ENCODE data around the gene PPTC7. TPM values are rescaled to one million over a fixed set of nuclear protein-coding genes. Genes with fewer than 3 reads are reported as not detected.

Gene PPTC7
- polyA plus RNA-seq, 1 experiment, result 11.4 TPM

DNA sequence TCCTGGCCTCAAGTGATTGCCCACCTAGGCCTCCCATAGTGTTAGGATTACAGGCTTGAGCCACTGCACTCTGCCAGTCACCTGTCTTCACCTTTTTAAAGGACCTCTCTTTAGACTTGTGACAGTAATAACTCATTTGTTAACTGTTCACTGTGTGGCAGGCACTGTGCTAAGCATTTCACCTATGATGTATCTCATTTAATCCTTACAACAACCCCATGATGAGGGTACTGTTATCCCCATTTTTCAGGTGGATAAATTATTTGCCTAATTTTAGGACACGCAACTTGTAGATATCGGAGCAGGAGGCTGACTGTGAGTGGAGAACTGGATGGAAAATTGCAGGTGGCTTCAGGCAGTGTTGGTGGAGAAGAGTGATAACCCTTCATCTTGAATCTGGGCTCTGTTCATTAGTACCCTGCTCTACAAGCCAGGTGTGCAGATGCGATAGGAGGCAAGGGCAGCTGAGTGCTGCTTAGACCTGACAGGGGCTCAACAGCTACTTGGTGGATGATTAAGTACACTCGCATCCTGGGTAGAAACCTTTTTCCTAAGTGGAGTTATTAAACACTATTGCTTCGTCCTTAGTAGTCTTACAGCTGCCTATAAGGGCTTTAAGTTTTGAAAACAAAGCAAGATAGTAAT lies 33.5 kb upstream of the PPTC7 start:
- Histone ChIP-seq H3K27me3 (ENCODE audit: control insufficient read depth, insufficient read depth, low read length) (no peaks in the 10 kb centered on the region), H3K4me3 (ENCODE audit: low read depth, low read length) (no peak overlapping the region), H3K27ac (ENCODE audit: low read depth, low read length) (no peak overlapping the region), H3K9me3 (ENCODE audit: control insufficient read depth, insufficient read depth, low read length) (no peaks in the 10 kb centered on the region; the same call in 1 of the 2 replicates)
- ChIA-PET POLR2A (interaction anchor here (0.7 kb wide), 1 partner anchor 293 kb away, joined by 5 read pairs; no protein-coding TSS in a partner anchor), CTCF (interaction anchor here (0.5 kb wide), 1 partner anchor 278 kb away, joined by 4 read pairs; no protein-coding TSS in a partner anchor)
- TF ChIP-seq, protein P1, sequence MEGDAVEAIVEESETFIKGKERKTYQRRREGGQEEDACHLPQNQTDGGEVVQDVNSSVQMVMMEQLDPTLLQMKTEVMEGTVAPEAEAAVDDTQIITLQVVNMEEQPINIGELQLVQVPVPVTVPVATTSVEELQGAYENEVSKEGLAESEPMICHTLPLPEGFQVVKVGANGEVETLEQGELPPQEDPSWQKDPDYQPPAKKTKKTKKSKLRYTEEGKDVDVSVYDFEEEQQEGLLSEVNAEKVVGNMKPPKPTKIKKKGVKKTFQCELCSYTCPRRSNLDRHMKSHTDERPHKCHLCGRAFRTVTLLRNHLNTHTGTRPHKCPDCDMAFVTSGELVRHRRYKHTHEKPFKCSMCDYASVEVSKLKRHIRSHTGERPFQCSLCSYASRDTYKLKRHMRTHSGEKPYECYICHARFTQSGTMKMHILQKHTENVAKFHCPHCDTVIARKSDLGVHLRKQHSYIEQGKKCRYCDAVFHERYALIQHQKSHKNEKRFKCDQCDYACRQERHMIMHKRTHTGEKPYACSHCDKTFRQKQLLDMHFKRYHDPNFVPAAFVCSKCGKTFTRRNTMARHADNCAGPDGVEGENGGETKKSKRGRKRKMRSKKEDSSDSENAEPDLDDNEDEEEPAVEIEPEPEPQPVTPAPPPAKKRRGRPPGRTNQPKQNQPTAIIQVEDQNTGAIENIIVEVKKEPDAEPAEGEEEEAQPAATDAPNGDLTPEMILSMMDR (IDR thresholded peaks at IDR 0.05; ENCODE audit: low read depth, low read length), result no peak
- no peak for DNase-seq (ENCODE audit: low read depth, low spot score)

DNA sequence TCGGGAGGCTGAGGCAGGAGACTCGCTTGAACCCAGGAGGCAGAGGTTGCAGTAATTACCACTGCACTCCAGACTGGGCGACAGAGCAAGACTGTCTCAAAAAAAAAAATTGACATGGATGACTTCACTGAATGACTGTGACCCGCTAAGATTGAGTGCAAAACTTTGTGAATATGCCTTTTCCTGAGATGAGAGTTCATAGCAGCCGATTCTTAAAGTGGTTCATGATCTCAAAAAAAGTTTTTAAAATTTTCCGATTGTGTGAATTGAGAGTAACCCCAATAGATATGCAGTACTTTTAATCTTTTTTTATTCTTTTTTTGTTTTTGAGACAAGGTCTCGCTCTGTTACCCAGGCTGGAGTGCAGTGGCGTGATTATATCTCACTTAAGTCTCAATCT lies 32.1 kb upstream of the PPTC7 start:
- ChIA-PET CTCF (interaction anchor here (0.9 to 3.9 kb wide), 3 partner anchors 14 to 279 kb away, joined by 3 to 42 read pairs (median 3); no protein-coding TSS in a partner anchor), POLR2A (no interaction called here)
- DNase-seq (ENCODE audit: low read depth, low spot score), result no peak
- no peak overlapping the region for H3K4me3 ChIP-seq (ENCODE audit: low read depth, low read length)
- H3K27ac ChIP-seq (ENCODE audit: low read depth, low read length), result no peak overlapping the region
- H3K9me3 ChIP-seq (ENCODE audit: control insufficient read depth, insufficient read depth, low read length), result no peaks in the 10 kb centered on the region; the same call in 1 of the 2 replicates
- no peaks in the 10 kb centered on the region for H3K27me3 ChIP-seq (ENCODE audit: control insufficient read depth, insufficient read depth, low read length)
- TF ChIP-seq, protein P1 (IDR thresholded peaks at IDR 0.05; ENCODE audit: low read depth, low read length), result no peak

DNA sequence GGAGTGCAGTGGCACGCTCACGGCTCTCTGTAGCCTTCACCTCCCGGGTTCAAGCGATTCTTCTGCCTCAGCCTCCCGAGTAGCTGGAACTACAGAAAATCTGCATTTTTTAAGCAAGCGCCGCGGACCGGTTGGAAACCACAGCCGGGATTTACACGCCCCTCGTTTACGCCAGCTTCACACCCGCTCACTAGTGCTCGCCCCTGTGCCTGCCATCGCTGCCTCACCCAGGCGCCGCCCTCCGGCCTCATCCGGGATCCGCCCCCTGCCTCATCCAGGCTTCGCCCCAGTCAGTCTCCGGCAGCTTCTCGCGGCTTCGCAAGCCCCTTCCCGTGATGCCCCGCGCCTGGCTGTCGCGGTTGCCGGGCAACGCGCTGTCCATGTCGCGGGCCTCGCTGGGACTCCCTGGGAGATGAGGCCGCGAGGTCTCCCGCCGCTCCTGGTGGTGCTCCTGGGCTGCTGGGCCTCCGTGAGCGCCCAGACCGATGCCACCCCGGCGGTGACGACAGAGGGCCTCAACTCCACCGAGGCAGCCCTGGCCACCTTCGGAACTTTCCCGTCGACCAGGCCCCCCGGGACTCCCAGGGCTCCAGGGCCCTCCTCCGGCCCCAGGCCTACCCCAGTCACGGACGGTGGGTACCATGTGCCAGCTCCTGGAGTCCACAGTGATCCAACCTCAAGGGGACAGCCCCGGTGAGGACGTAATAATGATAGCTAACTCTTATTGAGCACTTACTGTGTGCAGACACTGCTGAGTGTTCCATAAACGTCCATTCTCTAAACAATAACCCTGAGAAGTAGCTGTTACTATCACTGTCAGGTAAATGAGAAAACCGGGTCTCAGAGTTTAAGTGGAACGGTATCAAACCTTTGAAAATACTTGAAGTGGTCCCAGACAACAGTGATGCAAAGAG lies 30.9 kb upstream of the PPTC7 start, which contains the start of gene TCTN1:
Gene TCTN1 (plus strand): TSS at position 359 of the 914 bp plus-strand sequence. CDS start 54 bp downstream, at position 413.
- Histone ChIP-seq H3K27me3 (ENCODE audit: control insufficient read depth, insufficient read depth, low read length) (no peaks in the 10 kb centered on the region), H3K9me3 (ENCODE audit: control insufficient read depth, insufficient read depth, low read length) (no peaks in the 10 kb centered on the region; the same call in 1 of the 2 replicates), H3K27ac (ENCODE audit: low read depth, low read length) (no peak within 1 kb of the TSS), H3K4me3 (ENCODE audit: low read depth, low read length) (peak within 1 kb of the TSS; percentile 83)
- CTCF ChIA-PET, result interaction anchor here (0.7 to 3.9 kb wide), 8 partner anchors 13 to 274 kb away, joined by 3 to 42 read pairs (median 4); partner anchors contain the start of gene ARPC3
- TF ChIP-seq, protein P1 (IDR thresholded peaks at IDR 0.05; ENCODE audit: low read depth, low read length), result no peak
- DNase-seq (ENCODE audit: low read depth, low spot score), result peak; percentile 82
- POLR2A ChIA-PET, result interaction anchor here (0.5 to 1.5 kb wide), 6 partner anchors 14 to 164 kb away, joined by 3 to 8 read pairs (median 5); partner anchors contain the start of genes ARPC3, FAM216A and GPN3

DNA sequence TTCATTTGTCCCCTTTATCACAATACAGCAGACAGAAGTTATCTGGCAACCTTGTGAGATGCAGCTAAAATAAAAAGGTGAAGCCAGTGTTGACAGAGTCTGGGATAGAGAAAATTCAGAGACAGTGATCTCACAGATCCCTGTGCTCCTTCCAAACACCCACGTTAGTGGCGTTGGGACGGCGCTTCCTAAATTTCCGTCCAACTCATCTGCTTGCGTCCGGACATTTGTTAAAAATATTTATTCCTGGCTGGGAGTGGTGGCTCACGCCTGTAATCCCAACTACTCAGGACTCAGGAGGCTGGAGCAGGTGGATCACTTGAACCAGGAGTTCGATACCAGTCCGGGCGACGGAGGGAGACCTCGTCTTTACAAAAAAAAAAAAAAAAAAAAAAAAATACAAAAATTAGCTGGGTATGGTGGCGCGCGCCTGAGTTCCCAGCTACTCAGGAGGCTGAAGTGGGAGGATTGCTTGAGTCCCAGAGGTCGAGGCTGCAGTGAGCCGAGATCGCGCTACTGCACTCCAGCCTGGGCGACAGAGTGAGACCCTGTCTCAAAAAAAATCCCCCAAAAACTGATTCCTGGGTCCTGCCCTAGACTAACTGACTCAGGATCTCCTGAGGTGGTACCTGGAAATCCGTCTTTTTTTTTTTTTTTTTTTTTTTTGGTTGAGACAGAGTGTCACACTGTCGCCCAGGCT lies 30.1 kb upstream of the PPTC7 start:
- no peak for DNase-seq (ENCODE audit: low read depth, low spot score)
- TF ChIP-seq, protein P1 (IDR thresholded peaks at IDR 0.05; ENCODE audit: low read depth, low read length), result no peak
- Histone ChIP-seq H3K4me3 (ENCODE audit: low read depth, low read length) (peak overlapping the region; percentile 83), H3K27ac (ENCODE audit: low read depth, low read length) (no peak overlapping the region), H3K27me3 (ENCODE audit: control insufficient read depth, insufficient read depth, low read length) (no peaks in the 10 kb centered on the region), H3K9me3 (ENCODE audit: control insufficient read depth, insufficient read depth, low read length) (no peaks in the 10 kb centered on the region; the same call in 1 of the 2 replicates)
- CTCF ChIA-PET, result interaction anchor here (0.7 to 3.9 kb wide), 6 partner anchors 12 to 275 kb away, joined by 3 to 42 read pairs (median 6); partner anchors contain the start of gene ARPC3
- POLR2A ChIA-PET, result interaction anchor here (0.5 to 1.5 kb wide), 5 partner anchors 13 to 163 kb away, joined by 3 to 8 read pairs (median 5); partner anchors contain the start of genes ARPC3, FAM216A and GPN3

Data from AG04450 (cell line).